HG03354 (cell line): ENCODE results near the gene GDF7.

ENCODE experiments used
- ATAC-seq: cut with Tn5 transposase; IDR thresholded peaks from one replicate; pipeline ENCODE4 v1.9.1; 2021; ENCODE audit warnings: mild to moderate bottlenecking; ENCODE audit not compliant: unreplicated experiment, poor library complexity, severe bottlenecking

Gene GDF7

GRCh38 chr2:20642055-20642971 lies 24.6 kb upstream of the GDF7 start:
- ATAC-seq, result peak; percentile 98

- ATAC-seq, result no peak
These were observed 23.9 kb upstream of the GDF7 start for GRCh38 chr2:20643060-20643459.

- no peak for ATAC-seq
These were observed 23.1 kb upstream of the GDF7 start for GRCh38 chr2:20643826-20644225.

GRCh38 chr2:20645301-20645701 lies 21.6 kb upstream of the GDF7 start:
- ATAC-seq, result no peak

DNA sequence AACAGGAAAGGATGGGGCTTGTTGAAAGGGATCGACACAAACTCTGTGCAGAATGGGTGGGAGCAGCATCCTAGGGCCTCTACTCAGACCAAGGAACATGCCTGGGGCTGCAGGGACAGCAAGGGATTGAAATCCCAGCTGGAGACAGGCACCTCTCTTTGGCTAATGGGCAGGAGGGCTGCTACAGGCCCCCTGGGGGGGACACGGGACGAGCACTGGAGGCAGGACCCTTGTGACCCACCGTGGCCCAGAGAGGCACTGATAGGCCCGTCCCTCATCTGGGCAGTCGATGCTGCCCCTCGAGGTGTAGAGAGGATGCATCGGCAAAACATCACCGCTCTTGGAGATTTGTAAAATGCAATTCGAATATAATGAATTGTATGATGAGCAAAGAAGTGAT lies 21.2 kb upstream of the GDF7 start:
- no peak for ATAC-seq

- ATAC-seq, result no peak
These were observed 20.5 kb upstream of the GDF7 start for GRCh38 chr2:20646446-20646845.

- ATAC-seq, result no peak
These were observed 19.7 kb upstream of the GDF7 start for GRCh38 chr2:20647211-20647610.

DNA sequence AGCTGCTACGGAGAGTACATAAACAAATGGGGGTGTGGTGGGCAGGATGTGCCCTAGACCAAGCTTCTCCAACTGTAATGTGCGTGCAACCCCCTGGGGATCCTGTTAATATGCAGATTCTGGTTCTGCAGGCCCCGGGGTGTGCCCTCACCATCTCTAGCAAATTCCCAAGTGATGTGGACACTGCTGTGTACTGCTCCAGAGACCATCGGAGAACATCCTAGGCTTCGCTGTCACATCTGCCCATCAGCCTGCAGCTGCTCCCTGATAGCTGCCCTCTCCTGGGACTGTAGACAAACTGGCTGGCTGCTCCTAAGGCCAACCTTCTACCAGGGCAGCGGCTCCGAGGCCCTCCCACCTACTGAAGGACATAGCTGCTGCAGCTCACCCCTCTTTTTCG lies 19.2 kb upstream of the GDF7 start:
- no peak for ATAC-seq

GRCh38 chr2:20648206-20648605 lies 18.7 kb upstream of the GDF7 start:
- no peak for ATAC-seq

- ATAC-seq, result no peak
These were observed 18.1 kb upstream of the GDF7 start for GRCh38 chr2:20648831-20649230.

DNA sequence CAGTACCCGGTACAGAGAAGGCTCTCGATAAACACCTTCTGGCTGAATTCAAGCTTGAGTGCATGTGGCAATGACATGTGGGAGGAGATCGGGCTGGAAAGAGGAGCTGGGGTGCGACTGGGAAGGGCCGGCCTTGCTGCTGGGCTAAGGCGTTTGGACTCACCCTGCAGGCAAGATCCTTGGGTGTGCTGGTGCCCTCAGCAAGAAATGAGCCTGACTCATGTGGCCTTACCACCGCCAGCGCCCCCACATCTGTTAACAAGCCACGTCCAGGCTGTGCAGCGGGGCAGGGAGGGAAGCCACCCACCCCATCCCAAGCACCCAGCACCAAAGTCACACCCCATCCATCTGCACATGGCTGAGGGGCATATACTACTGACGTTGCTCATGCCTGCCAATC lies 17.4 kb upstream of the GDF7 start:
- ATAC-seq, result no peak

GRCh38 chr2:20649976-20650375 lies 17.0 kb upstream of the GDF7 start:
- ATAC-seq, result no peak

DNA sequence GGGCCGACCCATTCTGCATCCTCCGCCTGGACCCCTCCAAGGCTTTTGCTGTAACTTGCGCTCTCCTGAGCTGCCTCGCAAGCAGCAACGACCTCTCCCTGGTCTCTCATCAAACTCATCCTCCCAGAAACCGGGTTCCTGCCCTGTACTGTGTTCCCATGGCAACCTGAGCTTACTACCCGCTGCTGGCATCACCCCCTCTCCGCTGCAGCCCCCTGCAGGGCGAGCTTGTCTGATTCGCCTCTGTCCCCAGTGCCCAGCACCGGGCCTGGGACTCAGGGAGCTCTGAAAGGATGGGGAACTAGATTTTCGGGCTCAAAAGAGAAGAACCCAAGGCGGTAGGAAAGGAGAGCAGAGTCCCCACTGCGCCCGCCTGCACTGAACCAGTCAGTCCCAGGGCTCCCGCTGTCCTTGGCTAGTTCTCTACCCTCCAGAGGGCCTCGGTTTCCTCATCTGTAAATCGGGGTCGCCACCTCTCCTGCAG lies 16.5 kb upstream of the GDF7 start:
- peak; percentile 15 for ATAC-seq

GRCh38 chr2:20650877-20651730 lies 15.8 kb upstream of the GDF7 start, which contains the start of gene HS1BP3:
HS1BP3 (minus strand) TSS chr2:20651098; CDS start chr2:20651063, 35 bp downstream.
- peak; percentile 95 for ATAC-seq

DNA sequence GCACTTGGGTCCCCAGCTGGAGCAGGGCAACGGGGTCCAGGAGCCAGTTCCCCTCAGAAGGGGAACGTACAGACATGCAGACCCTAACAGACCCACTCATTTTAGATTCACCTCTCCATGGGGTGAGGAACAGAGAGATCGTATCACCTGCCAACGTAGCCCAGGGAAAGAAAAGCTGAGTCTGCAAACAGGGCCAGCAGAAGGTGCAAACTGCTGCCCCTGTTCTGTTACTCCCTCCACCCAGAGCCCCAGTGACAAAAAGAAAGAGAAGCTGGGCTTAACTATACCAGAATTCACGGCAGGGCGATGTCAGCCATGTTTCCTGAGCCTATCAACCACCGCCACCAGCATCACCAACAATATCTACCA lies 15.2 kb upstream of the GDF7 start:
- ATAC-seq, result no peak

GRCh38 chr2:20652141-20652540 lies 14.8 kb upstream of the GDF7 start:
- no peak for ATAC-seq

GRCh38 chr2:20652673-20653575 lies 14.0 kb upstream of the GDF7 start:
- ATAC-seq, result no peak

GRCh38 chr2:20653695-20654534 lies 13.0 kb upstream of the GDF7 start:
- no peak for ATAC-seq

- no peak for ATAC-seq
These were observed 12.5 kb upstream of the GDF7 start for GRCh38 chr2:20654535-20654813.
